Measurements from ENCODE around the gene CREBBP. TPM values are rescaled to one million over a fixed set of nuclear protein-coding genes. Genes with fewer than 3 reads are reported as not detected.

The CREBBP gene
- total RNA-seq, 1 donor = 26.6 TPM

GRCh38 chr16:3762107-3762750 is 118.3 kb downstream of the CREBBP start:
- no peak for TF ChIP-seq CTCF (IDR thresholded peaks at IDR 0.05; ENCODE audit: insufficient read depth, low read length)
- H3K4me3 ChIP-seq (ENCODE audit: low read depth, low read length) = no peak overlapping the region
- DNase-seq (ENCODE audit: low read depth) = no peak

GRCh38 chr16:3761375-3762106 is 119.0 kb downstream of the CREBBP start:
- H3K4me3 ChIP-seq (ENCODE audit: low read depth, low read length) = no peak overlapping the region
- no peak for TF ChIP-seq CTCF (IDR thresholded peaks at IDR 0.05; ENCODE audit: insufficient read depth, low read length)
- no peak for DNase-seq (ENCODE audit: low read depth)

- no peak for TF ChIP-seq CTCF (IDR thresholded peaks at IDR 0.05; ENCODE audit: insufficient read depth, low read length)
- H3K4me3 ChIP-seq (ENCODE audit: low read depth, low read length) = no peak overlapping the region
- DNase-seq (ENCODE audit: low read depth) = no peak
Observed at GRCh38 chr16:3760518-3760917, 120.0 kb downstream of the CREBBP start.

- no peak for TF ChIP-seq CTCF (IDR thresholded peaks at IDR 0.05; ENCODE audit: insufficient read depth, low read length)
- no peak overlapping the region for H3K4me3 ChIP-seq (ENCODE audit: low read depth, low read length)
- no peak for DNase-seq (ENCODE audit: low read depth)
Observed at GRCh38 chr16:3759736-3760135, 120.8 kb downstream of the CREBBP start.

GRCh38 chr16:3756113-3756512 is 124.4 kb downstream of the CREBBP start:
- no peak for DNase-seq (ENCODE audit: low read depth)
- H3K4me3 ChIP-seq (ENCODE audit: low read depth, low read length) = no peak overlapping the region
- TF ChIP-seq CTCF (IDR thresholded peaks at IDR 0.05; ENCODE audit: insufficient read depth, low read length) = no peak

GRCh38 chr16:3755249-3755648 is 125.3 kb downstream of the CREBBP start:
- DNase-seq (ENCODE audit: low read depth) = no peak
- no peak for TF ChIP-seq CTCF (IDR thresholded peaks at IDR 0.05; ENCODE audit: insufficient read depth, low read length)
- H3K4me3 ChIP-seq (ENCODE audit: low read depth, low read length) = no peak overlapping the region
